ENCODE results near the gene TGDS.
A peak's percentile ranks its signal among the peaks of the same experiment; 100 is the strongest.
"Not testable (repeated sequence)": the region's sequence is repeated elsewhere in the genome, so short reads cannot be mapped to it uniquely, and the experiment has no call there.

TGDS gene

GRCh38 chr13:94595950-94596574 is at the start of gene TGDS:
TSS of gene TGDS (minus strand) at chr13:94596152. CDS start at chr13:94596136, 16 bp downstream.
- TF ChIP-seq, protein P1, sequence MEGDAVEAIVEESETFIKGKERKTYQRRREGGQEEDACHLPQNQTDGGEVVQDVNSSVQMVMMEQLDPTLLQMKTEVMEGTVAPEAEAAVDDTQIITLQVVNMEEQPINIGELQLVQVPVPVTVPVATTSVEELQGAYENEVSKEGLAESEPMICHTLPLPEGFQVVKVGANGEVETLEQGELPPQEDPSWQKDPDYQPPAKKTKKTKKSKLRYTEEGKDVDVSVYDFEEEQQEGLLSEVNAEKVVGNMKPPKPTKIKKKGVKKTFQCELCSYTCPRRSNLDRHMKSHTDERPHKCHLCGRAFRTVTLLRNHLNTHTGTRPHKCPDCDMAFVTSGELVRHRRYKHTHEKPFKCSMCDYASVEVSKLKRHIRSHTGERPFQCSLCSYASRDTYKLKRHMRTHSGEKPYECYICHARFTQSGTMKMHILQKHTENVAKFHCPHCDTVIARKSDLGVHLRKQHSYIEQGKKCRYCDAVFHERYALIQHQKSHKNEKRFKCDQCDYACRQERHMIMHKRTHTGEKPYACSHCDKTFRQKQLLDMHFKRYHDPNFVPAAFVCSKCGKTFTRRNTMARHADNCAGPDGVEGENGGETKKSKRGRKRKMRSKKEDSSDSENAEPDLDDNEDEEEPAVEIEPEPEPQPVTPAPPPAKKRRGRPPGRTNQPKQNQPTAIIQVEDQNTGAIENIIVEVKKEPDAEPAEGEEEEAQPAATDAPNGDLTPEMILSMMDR (IDR thresholded peaks at IDR 0.05; ENCODE audit: borderline replicate concordance, insufficient read depth, low read depth, low read length): no peak
- peak within 1 kb of the TSS; percentile 100 for H3K4me3 ChIP-seq (ENCODE audit: low read depth, low read length)

- TF ChIP-seq, protein P1 (IDR thresholded peaks at IDR 0.05; ENCODE audit: borderline replicate concordance, insufficient read depth, low read depth, low read length): no peak
- no peak overlapping the region for H3K4me3 ChIP-seq (ENCODE audit: low read depth, low read length)
Measured at GRCh38 chr13:94641409-94641941, 45.5 kb upstream of the TGDS start.

- no peak overlapping the region for H3K4me3 ChIP-seq (ENCODE audit: low read depth, low read length)
- TF ChIP-seq, protein P1 (IDR thresholded peaks at IDR 0.05; ENCODE audit: borderline replicate concordance, insufficient read depth, low read depth, low read length): no peak
Measured at GRCh38 chr13:94640721-94641120, 44.8 kb upstream of the TGDS start.

GRCh38 chr13:94637677-94638076 is 41.7 kb upstream of the TGDS start:
- not testable (repeated sequence) for H3K4me3 ChIP-seq (ENCODE audit: low read depth, low read length)

DNA sequence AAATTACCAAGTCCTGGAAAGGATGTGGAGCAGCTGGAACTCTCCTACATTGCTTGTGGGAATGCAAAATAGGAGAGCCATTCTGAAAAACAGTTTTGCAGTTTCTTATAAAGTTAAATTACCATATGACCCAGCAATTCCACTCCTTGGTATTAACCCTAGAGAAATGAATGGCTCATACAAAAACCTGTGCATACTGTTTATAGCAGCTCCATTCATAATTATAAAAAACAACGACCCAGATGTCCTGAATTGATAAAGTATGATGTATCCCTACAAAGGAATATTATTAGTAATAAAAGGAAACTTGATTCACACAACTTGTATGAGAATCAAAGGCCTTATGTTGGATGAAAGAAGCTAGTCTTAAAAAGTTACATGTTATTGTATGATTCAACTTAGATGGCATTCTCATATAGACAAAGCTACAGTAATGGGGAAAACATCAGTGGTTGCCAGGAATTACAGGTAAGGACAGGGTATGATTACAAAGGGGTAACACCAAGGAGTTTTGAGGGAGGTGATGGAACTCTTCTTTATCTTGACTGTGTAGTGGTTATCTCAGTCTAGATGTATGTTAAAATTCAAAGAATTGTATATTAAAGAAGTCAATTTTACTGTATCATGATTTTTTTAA is 41.1 kb upstream of the TGDS start:
- TF ChIP-seq, protein P1 (IDR thresholded peaks at IDR 0.05; ENCODE audit: borderline replicate concordance, insufficient read depth, low read depth, low read length): no peak
- H3K4me3 ChIP-seq (ENCODE audit: low read depth, low read length): no peak overlapping the region

GRCh38 chr13:94636096-94636495 is 40.1 kb upstream of the TGDS start:
- H3K4me3 ChIP-seq (ENCODE audit: low read depth, low read length): not testable (repeated sequence)

- no peak overlapping the region for H3K4me3 ChIP-seq (ENCODE audit: low read depth, low read length)
- TF ChIP-seq, protein P1 (IDR thresholded peaks at IDR 0.05; ENCODE audit: borderline replicate concordance, insufficient read depth, low read depth, low read length): no peak
Measured at GRCh38 chr13:94632226-94632980, 36.5 kb upstream of the TGDS start.

DNA sequence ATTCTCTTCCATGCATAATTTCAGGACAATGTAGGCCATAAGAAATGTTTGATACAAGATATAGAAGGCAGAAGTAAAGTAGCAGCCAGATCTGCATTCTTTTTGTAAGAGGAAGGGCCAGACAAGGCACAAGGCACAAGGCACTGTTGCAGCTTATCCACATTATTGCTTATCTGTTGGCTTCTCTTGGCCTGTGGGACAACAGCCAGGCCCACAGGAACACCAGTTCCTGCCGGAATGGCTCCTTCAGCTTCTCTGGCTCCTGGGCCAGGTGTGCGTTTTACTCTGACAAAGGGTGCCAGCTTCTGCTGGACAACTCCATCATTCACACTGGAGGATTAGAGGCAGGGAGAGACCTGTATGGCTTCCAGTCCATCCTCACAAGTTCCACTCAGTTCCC is 34.9 kb upstream of the TGDS start:
- TF ChIP-seq, protein P1 (IDR thresholded peaks at IDR 0.05; ENCODE audit: borderline replicate concordance, insufficient read depth, low read depth, low read length): no peak
- no peak overlapping the region for H3K4me3 ChIP-seq (ENCODE audit: low read depth, low read length)
